ENCODE results near the gene PIAS2. TPM values are rescaled to one million over a fixed set of nuclear protein-coding genes. Genes with fewer than 3 reads are reported as not detected.

Gene PIAS2
- total RNA-seq, 2 donors from 2014 or later: 35.8 to 42.3 TPM

GRCh38 chr18:46789088-46789487 is 128.2 kb downstream of the PIAS2 start:
- intact Hi-C loops (cut with DNase I): no loop called here
- no peak for DNase-seq (ENCODE audit: low spot score)

DNA sequence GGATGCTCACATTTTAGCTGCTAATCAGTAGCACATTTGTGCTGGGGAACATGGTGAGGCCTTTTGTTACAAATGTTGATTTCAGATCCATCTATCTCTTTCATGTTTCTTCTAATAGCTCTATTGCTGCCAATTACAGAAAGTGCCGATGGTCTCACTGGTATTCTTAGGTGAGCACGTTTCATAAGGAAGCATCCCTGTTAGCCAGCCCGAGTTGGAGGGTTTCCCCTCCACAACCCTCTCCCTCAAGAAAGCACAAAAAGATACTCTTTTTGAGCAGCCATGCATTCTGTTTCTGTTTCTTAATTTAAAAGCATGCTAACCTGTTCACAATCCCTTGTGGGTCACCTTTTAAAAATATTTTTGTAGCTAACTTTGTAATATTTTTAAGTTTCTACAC is 129.6 kb downstream of the PIAS2 start:
- DNase-seq (ENCODE audit: low spot score): no peak
- intact Hi-C loops (cut with DNase I): no loop called here

DNA sequence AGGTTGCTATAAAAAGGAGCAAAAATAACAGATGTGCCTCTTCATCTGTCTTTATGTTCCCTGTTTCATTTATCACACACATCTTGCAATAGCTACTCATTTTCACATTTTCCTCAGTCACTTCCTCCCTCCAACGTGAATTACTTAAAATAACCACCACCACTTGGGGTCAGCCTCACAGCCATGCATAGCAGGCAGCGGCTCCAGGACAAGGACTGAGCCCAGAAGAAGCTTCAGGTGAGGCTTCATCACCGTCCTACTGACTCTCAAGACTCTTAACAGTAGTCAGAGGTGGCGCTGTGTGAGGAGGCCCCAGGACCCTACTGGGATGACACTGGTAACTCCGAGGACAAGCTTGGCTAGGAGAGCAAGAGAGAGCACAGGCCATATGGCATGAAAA is 144.9 kb downstream of the PIAS2 start:
- DNase-seq (ENCODE audit: low spot score): no peak
- intact Hi-C loops (cut with DNase I): no loop called here

DNA sequence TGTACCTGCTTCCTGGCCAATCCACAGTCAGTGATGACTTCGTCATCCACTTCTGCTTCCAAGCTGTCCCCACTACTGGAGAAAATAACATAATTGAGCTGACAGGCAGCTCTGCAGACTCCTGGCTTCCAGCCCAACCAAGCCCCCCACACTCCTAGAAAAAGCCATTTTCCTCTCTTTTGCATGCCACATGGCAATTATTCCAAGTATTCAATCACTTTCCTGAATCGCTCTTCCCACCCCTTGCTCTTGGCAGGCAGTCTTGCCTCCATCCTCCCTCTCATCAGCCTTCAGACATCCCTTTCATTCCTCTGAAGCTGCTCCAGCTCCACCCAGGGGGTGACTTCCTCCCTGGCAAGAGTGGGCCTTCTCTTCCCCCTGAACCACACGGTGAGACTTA is 146.2 kb downstream of the PIAS2 start:
- intact Hi-C loops (cut with DNase I): no loop called here
- DNase-seq (ENCODE audit: low spot score): no peak

DNA sequence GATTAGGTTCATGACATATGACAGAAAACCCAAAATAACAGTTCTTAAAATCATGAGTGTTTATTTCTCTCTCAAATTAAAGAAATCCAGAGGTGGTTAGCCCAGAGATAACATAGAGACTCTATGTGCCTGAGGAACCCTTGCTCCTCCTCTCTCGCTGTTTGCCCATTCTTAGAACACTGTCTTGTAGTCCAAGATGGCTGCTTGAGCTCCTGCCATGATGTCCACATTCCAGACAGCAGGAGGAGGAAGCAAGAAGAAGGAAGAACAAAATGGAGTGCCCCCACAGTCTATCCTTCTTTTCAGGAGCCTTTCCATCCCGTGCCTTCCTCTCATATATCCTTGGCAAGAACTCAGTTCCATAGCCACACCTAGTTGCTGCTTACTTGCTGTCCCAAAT is 146.6 kb downstream of the PIAS2 start:
- intact Hi-C loops (cut with DNase I): no loop called here
- no peak for DNase-seq (ENCODE audit: low spot score)

- intact Hi-C loops (cut with DNase I): no loop called here
- DNase-seq (ENCODE audit: low spot score): no peak
These were observed 149.0 kb downstream of the PIAS2 start for GRCh38 chr18:46768166-46768921.

DNA sequence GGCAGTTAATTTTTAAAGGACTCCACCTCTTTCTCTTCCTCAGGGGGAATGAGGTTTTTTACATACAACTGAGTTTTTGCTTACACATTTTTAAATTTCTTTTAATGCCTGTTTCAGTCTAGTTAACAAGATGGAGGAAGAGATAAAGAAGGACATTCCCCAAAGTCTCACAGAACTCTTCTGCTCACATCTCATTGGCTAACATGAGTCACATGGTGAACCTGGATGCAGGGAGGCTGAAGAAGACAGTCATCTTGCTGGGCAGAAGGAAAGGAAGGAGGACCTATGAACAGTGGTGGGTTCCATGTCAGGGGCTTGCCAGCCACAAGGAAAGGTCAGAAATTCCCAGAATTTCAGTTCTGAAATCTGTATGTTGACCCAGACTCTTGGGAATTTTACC is 150.1 kb downstream of the PIAS2 start:
- intact Hi-C loops (cut with DNase I): no loop called here

GRCh38 chr18:46764586-46764985 is 152.7 kb downstream of the PIAS2 start:
- intact Hi-C loops (cut with DNase I): no loop called here
- no peak for DNase-seq (ENCODE audit: low spot score)

More for the DNA sequence above, 150.1 kb downstream of the PIAS2 start:
- DNase-seq (ENCODE audit: low spot score): no peak

GRCh38 chr18:46761059-46761769 is 156.1 kb downstream of the PIAS2 start:
- intact Hi-C loops (cut with DNase I): no loop called here
- DNase-seq (ENCODE audit: low spot score): no peak

DNA sequence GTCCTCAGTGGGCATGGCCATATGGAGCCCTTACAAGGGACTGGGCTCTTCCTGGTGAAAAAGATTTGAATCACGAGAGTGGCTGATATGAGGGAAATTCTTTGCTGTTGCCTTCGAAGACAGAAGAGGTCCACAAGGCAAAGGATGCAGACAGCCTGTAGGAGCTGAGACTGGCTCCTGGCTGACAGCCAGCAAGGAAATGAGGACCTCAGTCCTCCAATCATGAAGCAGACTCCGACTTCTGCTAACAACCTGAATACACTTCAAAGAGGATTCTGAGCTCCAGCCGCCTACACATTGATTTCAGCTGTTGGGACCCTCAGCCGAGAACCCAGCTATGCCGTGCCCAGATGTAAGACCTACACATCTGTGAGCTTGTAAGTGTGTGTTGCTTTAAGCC is 157.4 kb downstream of the PIAS2 start:
- intact Hi-C loops (cut with DNase I): no loop called here
- DNase-seq (ENCODE audit: low spot score): no peak

DNA sequence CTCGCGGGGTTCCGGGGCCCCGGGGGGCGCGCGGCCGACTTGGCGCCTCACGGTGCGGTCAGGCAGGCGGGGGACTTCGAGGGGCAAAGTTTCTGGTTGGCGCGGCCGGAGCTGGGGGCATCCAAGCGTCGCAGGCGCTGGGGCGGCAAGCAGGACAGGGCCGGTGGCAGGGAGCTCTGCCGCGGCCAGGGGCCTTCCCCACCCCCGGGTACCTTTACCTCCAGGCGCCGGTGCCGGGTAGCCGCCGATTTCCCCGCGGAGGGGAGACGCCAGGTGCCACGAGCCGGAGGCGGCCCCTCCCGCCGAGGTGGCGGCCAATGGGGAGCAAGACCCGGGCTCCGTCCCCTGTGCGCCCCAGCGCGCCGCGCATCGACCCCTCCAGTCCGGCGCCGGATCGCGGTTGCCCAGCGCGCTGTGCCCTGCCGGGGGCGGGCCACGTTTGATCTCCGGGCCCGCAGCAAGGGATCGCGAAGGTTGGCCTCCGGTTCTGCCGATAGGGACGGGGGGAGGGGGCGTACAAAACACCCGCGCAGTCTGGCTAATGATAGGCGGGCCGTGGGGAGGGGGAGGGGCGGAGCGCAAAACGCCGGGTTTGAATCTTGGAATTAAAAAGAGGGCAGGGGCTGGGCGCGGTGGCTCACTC is 160.6 kb downstream of the PIAS2 start, which contains the start of gene ST8SIA5:
Gene ST8SIA5, minus strand, starts transcription at position 495 of the 643 bp plus-strand sequence. CDS start 545 bp downstream, outside the sequence.
- intact Hi-C loops (cut with DNase I): no loop called here
- DNase-seq (ENCODE audit: low spot score): no peak

DNA sequence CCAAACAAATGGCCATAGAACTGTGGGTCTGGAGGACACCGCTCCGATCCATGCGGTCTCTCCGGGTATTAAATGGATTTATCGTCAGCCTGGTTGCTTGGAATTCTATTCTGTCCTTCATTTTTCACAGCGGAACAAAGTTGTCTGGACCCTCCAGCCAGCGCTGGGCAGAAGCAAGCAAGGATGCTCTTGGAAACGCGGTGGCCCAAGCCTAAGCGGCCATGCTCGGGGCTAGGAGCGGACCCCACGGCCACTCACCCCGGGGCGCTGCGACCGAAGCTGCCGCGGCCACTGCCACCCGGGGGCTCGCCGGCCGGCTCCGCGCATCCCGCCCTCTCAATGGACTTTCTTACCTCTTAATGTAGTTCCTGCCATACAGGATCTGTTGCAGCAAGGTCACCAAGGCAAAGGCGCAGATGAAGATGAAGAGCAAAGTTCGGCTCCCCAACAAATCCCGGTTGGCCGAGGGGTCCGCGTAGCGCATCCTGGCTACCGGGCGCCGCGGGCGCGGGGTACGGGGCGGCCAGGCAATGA is 161.2 kb downstream of the PIAS2 start:
- intact Hi-C loops (cut with DNase I): no loop called here

DNA sequence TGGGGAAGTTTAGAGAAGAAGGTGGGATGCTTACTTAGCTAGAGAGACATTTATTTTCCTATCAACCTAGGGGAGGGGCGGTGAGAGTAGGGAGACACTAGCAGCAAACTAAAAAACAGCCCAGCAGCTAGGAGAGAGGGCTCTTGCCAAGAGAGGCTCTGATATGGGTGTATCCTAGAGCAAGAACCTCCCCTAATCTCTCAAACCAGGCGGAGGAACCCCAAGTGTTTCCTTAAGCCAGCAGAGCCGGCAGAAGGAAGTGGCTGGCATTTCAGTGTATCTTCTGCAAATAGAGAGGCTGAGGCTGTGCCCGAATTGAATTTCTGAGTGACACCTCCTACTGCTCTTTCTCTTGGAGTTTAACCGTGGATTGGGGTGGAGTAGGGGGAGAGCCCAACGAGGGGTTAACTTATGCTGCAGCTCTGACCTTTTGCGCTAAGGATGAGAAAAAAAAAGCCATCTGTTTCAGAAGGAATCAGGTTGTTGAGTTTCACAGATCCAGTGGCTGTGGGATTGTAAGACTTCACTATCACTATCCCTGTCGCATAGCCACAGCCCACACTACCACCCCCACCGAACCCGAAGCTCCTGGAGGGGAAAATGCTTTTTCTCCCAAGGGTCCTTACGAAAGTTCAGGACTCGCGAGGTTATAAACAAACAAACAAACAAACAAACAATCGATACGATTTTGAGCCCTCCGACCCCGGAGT is 161.8 kb downstream of the PIAS2 start:
- intact Hi-C loops (cut with DNase I): no loop called here

More for the DNA sequence above, 161.2 kb downstream of the PIAS2 start:
- no peak for DNase-seq (ENCODE audit: low spot score)

GRCh38 chr18:46754661-46755292 is 162.5 kb downstream of the PIAS2 start:
- DNase-seq (ENCODE audit: low spot score): no peak
- intact Hi-C loops (cut with DNase I): no loop called here

More for the DNA sequence above, 161.8 kb downstream of the PIAS2 start:
- no peak for DNase-seq (ENCODE audit: low spot score)

DNA sequence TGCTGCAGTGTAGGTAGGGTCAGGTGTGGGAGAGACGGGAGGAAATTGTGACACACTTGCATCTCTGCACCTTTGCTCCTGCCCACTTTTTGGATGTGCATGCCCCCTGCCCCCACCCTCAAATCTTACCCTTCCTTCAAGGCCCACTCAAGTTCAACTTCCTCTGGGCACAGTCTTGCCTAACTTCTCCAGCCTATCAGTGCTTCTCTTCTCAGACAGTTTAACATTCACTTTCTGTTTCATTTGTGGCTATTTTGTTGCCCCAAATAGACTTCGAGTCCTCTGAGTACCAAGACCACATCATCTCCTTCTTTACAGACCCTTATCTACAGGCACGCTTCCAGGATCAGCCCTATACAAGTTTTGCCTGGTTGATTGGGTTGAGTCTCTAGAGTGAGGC is 163.1 kb downstream of the PIAS2 start:
- DNase-seq (ENCODE audit: low spot score): no peak
- intact Hi-C loops (cut with DNase I): no loop called here
